Esophagus squamous epithelium (tissue), 5 donors: ENCODE measurements around the gene IRAK4. TPM values are rescaled to one million over a fixed set of nuclear protein-coding genes. Genes with fewer than 3 reads are reported as not detected.
"Not testable (repeated sequence)": the region's sequence is repeated elsewhere in the genome, so short reads cannot be mapped to it uniquely, and the experiment has no call there.

Source experiments
- DNase-seq: peaks from one replicate; lab custom pipeline; 2025; lab: John Stamatoyannopoulos, UW
- H3K27ac ChIP-seq, 4 donors: fragments of 200-600 bp; sonication (generic); one replicate each; pipeline ENCODE4 v1.5.1; 2016 to 2019; ENCODE audit warnings: mild to moderate bottlenecking in 1 of 4
- H3K27me3 ChIP-seq, 4 donors: fragments of 200-600 bp; sonication (generic); 1 replicate in 3 of 4; 2 replicates in 1 of 4; pipeline versions ENCODE4 v1.5.1 to v1.6.0; 2017 to 2021; ENCODE audit warnings: antibody characterized with exemption in 1 of 4
- H3K36me3 ChIP-seq, 3 donors: fragments of 200-600 bp; sonication (generic); one replicate each; pipeline ENCODE4 v1.5.1; 2016 to 2019
- H3K4me1 ChIP-seq, 3 donors: fragments of 200-600 bp; sonication (generic); one replicate each; pipeline ENCODE4 v1.5.1; 2017 to 2019
- H3K4me3 ChIP-seq, 4 donors: fragments of 200-600 bp; sonication (generic); 1 replicate in 3 of 4; 2 replicates in 1 of 4; pipeline ENCODE4 v1.5.1; 2016 to 2019; ENCODE audit warnings: mild to moderate bottlenecking in 2 of 4, moderate library complexity in 1 of 4
- H3K9me3 ChIP-seq, 3 donors: fragments of 200-600 bp; sonication (generic); one replicate each; pipeline ENCODE4 v1.5.1; 2016 to 2019
- CTCF ChIP-seq, 6 experiments: fragments of 450-650 bp in 4 of 6; fragments of 200-600 bp in 2 of 6; sonication (generic) in 2 of 6; IDR thresholded peaks; one replicate each; pipeline ENCODE4 v1.5.1; 2016 to 2019; ENCODE audit warnings: antibody characterized with exemption in 6 of 6, mild to moderate bottlenecking in 4 of 6, moderate library complexity in 4 of 6
- POLR2A ChIP-seq, 4 donors: fragments of 450-650 bp; IDR thresholded peaks; one replicate each; pipeline ENCODE4 v1.6.1; 2017; ENCODE audit warnings: antibody characterized with exemption in 4 of 4, mild to moderate bottlenecking in 4 of 4, moderate library complexity in 3 of 4
- WGBS, 2 donors: methylation state at CpG; one replicate each; pipeline ENCODE4 v1.1.5; 2018; 5-methylcytosine and 5-hydroxymethylcytosine counted together
- intact Hi-C: fragments of 100-400 bp; cut with DNase I; formaldehyde crosslinking; loops from one replicate; pipeline ENCODE4 v1.15.0; 2022
- total RNA-seq, 4 donors: library from RNA; depleted of rRNA; stranded (reverse); fragments of >200 nt; gene quantifications; one replicate each; pipeline ENCODE4 v1.1.0, GENCODE V29; 2016
- donor health status: DM: yes; HTN: yes; CAD: no.

The IRAK4 gene
- total RNA-seq, 4 donors from 2014 or later = 19.8 to 26.3 (median 22.5) TPM

- intact Hi-C loops = no loop called here
- TF ChIP-seq CTCF (IDR thresholded peaks at IDR 0.05) (no peak), POLR2A (IDR thresholded peaks at IDR 0.05) (no peak)
- Histone ChIP-seq H3K4me3 (no peak overlapping the region), H3K9me3 (no peaks in the 10 kb centered on the region), H3K27ac (no peak overlapping the region), H3K4me1 (no peaks in the 10 kb centered on the region), H3K36me3 (peaks cover 0 to 95% (median 4%) of the 10 kb centered on the region in 3 donors), H3K27me3 (no peaks in the 10 kb centered on the region)
- 82 to 84% methylated on average over 3 of the region's 3 CpGs for WGBS, 2 donors
- DNase-seq = no peak
These were observed 18.1 kb upstream of the IRAK4 start for GRCh38 chr12:43740511-43741100.

- no peaks in the 10 kb centered on the region for H3K9me3 ChIP-seq
- H3K27ac ChIP-seq = no peak overlapping the region
- H3K36me3 ChIP-seq = peaks cover 0 to 84% (median 0%) of the 10 kb centered on the region in 3 donors
- H3K4me1 ChIP-seq = no peaks in the 10 kb centered on the region
- DNase-seq = no peak
- H3K27me3 ChIP-seq = no peaks in the 10 kb centered on the region
- intact Hi-C loops = no loop called here
- TF ChIP-seq CTCF (IDR thresholded peaks at IDR 0.05) = no peak
- no peak for TF ChIP-seq POLR2A (IDR thresholded peaks at IDR 0.05)
- H3K4me3 ChIP-seq = no peak overlapping the region
These were observed 16.6 kb upstream of the IRAK4 start for GRCh38 chr12:43742106-43742505.

GRCh38 chr12:43744826-43745225 is 13.9 kb upstream of the IRAK4 start:
- Histone ChIP-seq H3K9me3 (no peaks in the 10 kb centered on the region), H3K27me3 (no peaks in the 10 kb centered on the region), H3K4me1 (no peaks in the 10 kb centered on the region), H3K27ac (no peak overlapping the region), H3K36me3 (peaks cover 0 to 69% (median 0%) of the 10 kb centered on the region in 3 donors), H3K4me3 (no peak overlapping the region)
- intact Hi-C loops = no loop called here
- TF ChIP-seq CTCF (IDR thresholded peaks at IDR 0.05) = no peak
- no peak for TF ChIP-seq POLR2A (IDR thresholded peaks at IDR 0.05)
- no peak for DNase-seq

GRCh38 chr12:43749016-43749415 is 9.7 kb upstream of the IRAK4 start:
- H3K9me3 ChIP-seq = no peaks in the 10 kb centered on the region
- H3K4me3 ChIP-seq = no peak overlapping the region
- WGBS, 2 donors = 86 to 91% methylated on average over 5 of the region's 5 CpGs
- H3K27me3 ChIP-seq = no peaks in the 10 kb centered on the region
- intact Hi-C loops = no loop called here
- no peak overlapping the region for H3K27ac ChIP-seq
- H3K4me1 ChIP-seq = no peaks in the 10 kb centered on the region
- TF ChIP-seq CTCF (IDR thresholded peaks at IDR 0.05) (no peak), POLR2A (IDR thresholded peaks at IDR 0.05) (no peak)
- peaks cover 0 to 39% (median 0%) of the 10 kb centered on the region in 3 donors for H3K36me3 ChIP-seq
- DNase-seq = no peak

GRCh38 chr12:43750814-43751213 is 7.9 kb upstream of the IRAK4 start:
- no peak for TF ChIP-seq POLR2A (IDR thresholded peaks at IDR 0.05)
- no peak for TF ChIP-seq CTCF (IDR thresholded peaks at IDR 0.05)
- WGBS, 2 donors = 69 to 92% methylated on average over 3 of the region's 3 CpGs
- H3K27ac ChIP-seq = no peak overlapping the region
- no peak overlapping the region for H3K4me3 ChIP-seq
- H3K9me3 ChIP-seq = no peaks in the 10 kb centered on the region
- no peak for DNase-seq
- H3K36me3 ChIP-seq = peaks cover 0 to 34% (median 0%) of the 10 kb centered on the region in 3 donors
- H3K27me3 ChIP-seq = no peaks in the 10 kb centered on the region
- intact Hi-C loops = no loop called here
- H3K4me1 ChIP-seq = no peaks in the 10 kb centered on the region

GRCh38 chr12:43751360-43751759 is 7.4 kb upstream of the IRAK4 start:
- WGBS, 2 donors = 94% methylated on average over 2 to 3 of the region's 6 CpGs
- H3K27ac ChIP-seq, DNase-seq, H3K9me3 ChIP-seq, H3K4me3 ChIP-seq, H3K27me3 ChIP-seq, H3K4me1 ChIP-seq, intact Hi-C loops: not testable (repeated sequence)
- H3K36me3 ChIP-seq = peaks cover 0 to 32% (median 0%) of the 10 kb centered on the region in 3 donors
